ENCODE data around the gene CNIH3.

DNA sequence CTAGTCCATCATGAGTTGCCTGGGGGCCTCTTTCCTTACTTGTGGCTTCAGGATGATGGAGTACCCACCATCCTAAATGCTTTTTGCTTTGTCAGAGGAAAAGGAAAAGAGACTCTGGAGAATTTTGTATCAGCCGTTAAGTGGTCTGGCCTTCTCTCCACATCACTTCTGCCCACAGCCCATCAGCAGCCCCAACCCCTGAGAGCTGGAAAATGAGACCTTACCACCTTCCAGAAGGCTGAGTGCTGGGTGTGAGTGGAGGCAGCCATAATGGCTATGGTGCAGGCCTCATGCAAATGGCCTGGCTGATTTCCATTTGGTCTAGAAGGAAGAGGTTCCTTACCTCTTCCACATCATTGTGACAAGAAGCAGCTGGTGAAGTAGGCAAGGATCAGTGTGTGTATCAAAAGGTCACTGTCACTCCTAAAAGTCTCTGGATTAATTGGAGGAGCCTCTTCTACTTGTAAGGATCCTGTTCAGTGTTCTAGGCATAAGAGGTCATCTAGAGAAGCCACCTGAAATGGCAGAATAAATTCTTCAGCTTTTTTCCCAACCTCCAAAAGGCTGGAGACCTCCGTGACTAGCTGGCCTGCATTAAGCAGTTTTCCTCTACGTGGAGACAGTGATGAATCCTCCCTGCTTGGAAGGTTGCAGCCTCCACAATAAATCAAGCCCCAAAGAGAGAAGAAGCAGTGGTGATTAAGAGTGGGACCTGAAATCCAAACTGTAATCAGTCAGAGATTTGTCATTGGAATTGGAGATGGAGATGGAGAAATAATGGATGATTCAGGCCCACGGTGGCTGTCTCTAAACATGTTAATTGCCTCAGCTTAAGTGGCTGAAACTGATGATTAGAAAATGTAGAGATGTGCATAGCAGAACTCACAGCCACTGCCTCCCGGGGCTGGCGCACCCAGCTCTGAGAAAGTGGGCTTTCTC lies 111.5 kb downstream of the CNIH3 start:
- TF ChIP-seq, protein P1, sequence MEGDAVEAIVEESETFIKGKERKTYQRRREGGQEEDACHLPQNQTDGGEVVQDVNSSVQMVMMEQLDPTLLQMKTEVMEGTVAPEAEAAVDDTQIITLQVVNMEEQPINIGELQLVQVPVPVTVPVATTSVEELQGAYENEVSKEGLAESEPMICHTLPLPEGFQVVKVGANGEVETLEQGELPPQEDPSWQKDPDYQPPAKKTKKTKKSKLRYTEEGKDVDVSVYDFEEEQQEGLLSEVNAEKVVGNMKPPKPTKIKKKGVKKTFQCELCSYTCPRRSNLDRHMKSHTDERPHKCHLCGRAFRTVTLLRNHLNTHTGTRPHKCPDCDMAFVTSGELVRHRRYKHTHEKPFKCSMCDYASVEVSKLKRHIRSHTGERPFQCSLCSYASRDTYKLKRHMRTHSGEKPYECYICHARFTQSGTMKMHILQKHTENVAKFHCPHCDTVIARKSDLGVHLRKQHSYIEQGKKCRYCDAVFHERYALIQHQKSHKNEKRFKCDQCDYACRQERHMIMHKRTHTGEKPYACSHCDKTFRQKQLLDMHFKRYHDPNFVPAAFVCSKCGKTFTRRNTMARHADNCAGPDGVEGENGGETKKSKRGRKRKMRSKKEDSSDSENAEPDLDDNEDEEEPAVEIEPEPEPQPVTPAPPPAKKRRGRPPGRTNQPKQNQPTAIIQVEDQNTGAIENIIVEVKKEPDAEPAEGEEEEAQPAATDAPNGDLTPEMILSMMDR (IDR thresholded peaks at IDR 0.05), result no peak
- TF ChIP-seq POLR2A (IDR thresholded peaks at IDR 0.05), result no peak

Data from uterus (tissue), 2 donors.